GM12892 (cell line): Measurements from ENCODE around the gene GNG13.

Source experiments
- POLR2A ChIP-seq: IDR thresholded peaks from 2 replicates; pipeline ENCODE4 v1.6.1; 2011; ENCODE audit warnings: low read depth, low read length, control low read depth
- POLR2AphosphoS5 ChIP-seq: IDR thresholded peaks from 2 replicates; pipeline ENCODE4 v1.6.1; 2011; ENCODE audit warnings: low read depth, low read length, control low read depth

GRCh38 chr16:818592-818991 is 18.1 kb upstream of the GNG13 start:
- TF ChIP-seq POLR2A = no peak
- TF ChIP-seq POLR2AphosphoS5 = no peak
